ENCODE data around the gene SATB2.

SATB2 gene

DNA sequence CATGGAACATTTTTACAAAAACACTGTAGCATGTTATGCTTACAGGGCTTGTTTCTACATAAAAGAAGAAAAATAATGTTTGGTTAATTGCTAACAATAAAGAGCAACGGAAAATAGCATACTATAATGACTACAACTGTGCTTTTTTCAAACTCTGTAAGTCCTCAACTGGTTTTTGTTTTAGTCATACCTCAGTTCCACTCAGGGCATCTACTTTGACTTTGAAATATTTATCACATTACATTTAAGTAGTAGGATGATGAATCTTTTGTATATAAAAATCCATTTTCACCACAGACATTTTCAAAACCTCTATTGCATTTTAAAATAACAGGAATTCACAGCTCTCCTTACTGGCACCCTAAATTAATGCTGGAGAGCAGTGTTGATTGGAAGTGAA, 8.3 kb downstream of the SATB2 start:
- TF ChIP-seq CTCF (IDR thresholded peaks at IDR 0.05; ENCODE audit: low read depth, low read length): no peak
- H3K4me3 ChIP-seq (ENCODE audit: low read depth, low read length): no peak overlapping the region

DNA sequence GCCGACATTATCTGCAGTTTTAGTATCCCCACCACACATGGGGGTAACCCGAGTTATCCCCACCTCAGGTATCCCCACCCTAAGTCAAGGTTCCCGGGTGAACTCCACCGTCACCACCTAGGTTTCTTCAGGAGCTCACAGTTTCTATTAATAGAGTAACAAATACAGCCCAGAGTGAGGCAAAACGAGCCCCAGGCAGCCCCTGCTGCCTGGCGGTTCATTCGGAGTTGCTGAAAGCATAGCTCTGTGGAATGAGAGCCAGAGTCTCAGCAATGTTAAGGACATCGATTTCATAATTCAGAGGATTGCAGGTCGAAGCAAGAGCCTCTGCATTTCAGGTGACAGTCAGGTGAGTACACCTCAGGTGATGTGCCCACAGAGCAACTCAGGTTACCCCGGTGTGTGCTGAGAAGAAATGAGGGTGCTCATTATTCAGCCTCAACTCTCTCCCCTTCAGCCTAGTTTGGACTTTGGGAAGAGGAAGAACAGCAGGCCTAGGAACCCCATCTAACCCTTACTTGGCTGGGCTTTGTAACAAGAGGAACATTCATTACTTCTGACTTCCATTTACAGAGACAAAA, 10.7 kb downstream of the SATB2 start:
- no peak for TF ChIP-seq CTCF (IDR thresholded peaks at IDR 0.05; ENCODE audit: low read depth, low read length)
- H3K4me3 ChIP-seq (ENCODE audit: low read depth, low read length): no peak overlapping the region

- no peak for TF ChIP-seq CTCF (IDR thresholded peaks at IDR 0.05; ENCODE audit: low read depth, low read length)
- no peak overlapping the region for H3K4me3 ChIP-seq (ENCODE audit: low read depth, low read length)
These were observed 13.0 kb downstream of the SATB2 start for GRCh38 chr2:199444749-199445148.

DNA sequence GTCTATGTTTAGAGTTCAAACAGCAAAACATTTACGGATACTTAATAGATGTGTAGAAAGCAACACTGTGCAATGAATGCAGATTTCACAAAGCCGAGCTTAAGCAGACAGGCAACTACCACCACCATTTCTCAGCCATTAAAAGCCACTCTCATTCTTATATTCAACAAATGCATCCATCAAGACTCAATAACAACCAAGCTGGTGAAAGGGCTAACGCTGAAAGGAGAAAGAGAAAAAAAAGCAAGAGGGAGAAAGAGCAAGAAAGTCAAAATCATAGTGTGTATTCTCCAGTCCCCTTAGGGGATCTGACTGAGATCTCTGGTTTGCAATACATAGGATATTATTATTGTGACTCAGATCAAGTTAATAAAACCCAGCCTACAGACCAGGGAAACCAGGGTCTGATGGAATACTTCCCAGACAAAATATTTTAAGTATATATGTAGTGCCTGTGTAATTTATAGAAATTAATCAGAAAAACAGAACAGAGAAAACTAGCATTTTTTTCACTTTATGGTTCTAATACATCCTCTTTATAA, 14.1 kb downstream of the SATB2 start:
- TF ChIP-seq CTCF (IDR thresholded peaks at IDR 0.05; ENCODE audit: low read depth, low read length): no peak
- H3K4me3 ChIP-seq (ENCODE audit: low read depth, low read length): no peak overlapping the region

DNA sequence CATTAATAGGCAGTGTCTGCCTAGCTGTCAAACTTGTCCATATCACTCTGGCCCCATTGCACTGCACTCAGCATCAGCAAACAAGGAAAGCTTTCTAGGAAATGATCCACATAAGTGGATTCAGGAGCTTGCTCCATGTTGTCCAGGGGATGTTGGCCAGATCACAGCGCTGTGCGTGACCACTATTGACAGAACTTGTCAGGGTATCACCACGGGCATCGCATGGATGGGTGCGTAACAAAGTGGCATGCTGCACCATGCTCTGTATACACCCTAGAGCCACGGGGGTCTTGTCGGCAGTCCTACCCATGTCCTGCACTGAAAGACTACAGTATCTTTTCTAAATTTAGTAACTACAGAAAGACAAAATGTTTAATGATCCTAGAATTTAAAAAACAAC, 15.6 kb downstream of the SATB2 start:
- no peak for TF ChIP-seq CTCF (IDR thresholded peaks at IDR 0.05; ENCODE audit: low read depth, low read length)
- H3K4me3 ChIP-seq (ENCODE audit: low read depth, low read length): no peak overlapping the region

DNA sequence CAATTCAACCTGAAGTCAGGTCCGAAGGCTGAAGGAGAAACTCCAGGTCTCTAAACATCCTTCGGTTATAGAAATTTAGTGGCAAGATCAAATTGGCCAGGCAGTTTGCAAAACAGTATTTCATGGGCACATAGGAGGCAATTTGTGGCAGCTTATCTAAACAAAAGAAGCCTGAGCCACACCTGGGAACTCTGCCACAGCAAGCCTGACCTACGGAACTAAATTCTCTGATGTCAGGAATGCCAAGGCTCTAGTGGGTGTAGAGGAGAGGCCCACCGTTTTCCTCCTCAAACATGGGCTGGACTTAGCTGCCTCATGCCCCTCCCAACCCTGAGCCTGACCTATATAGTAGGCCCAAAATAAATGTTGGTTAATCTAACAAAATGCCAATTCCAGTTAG, 16.0 kb downstream of the SATB2 start:
- no peak for TF ChIP-seq CTCF (IDR thresholded peaks at IDR 0.05; ENCODE audit: low read depth, low read length)

DNA sequence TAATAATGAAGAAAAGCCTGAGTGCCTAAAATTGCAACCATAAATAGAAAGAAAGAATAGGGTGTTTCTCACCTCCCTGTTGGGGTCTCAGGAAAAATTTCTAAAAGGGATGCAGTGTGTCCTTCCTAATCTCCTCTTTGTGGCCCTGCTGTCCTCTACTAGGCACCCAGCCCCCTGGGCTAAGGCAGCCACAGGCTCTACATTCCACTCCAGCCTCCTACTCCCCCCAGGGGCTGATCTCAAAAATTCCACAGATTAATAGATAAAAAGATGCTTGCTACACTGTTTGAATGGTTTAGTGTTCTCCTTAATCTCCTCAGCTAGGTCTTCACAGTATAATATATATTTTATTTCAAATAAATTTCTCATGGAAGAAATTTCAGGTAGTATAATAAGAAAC, 17.6 kb downstream of the SATB2 start:
- no peak overlapping the region for H3K4me3 ChIP-seq (ENCODE audit: low read depth, low read length)
- no peak for TF ChIP-seq CTCF (IDR thresholded peaks at IDR 0.05; ENCODE audit: low read depth, low read length)

More for the DNA sequence above, 16.0 kb downstream of the SATB2 start:
- H3K4me3 ChIP-seq (ENCODE audit: low read depth, low read length): no peak overlapping the region

Measured in WI38 (cell line).